ENCODE results near the gene TPD52L1. TPM values are rescaled to one million over a fixed set of nuclear protein-coding genes. Genes with fewer than 3 reads are reported as not detected.

The TPD52L1 gene
- total RNA-seq, 1 experiment from 2014 or later: 12.4 TPM

DNA sequence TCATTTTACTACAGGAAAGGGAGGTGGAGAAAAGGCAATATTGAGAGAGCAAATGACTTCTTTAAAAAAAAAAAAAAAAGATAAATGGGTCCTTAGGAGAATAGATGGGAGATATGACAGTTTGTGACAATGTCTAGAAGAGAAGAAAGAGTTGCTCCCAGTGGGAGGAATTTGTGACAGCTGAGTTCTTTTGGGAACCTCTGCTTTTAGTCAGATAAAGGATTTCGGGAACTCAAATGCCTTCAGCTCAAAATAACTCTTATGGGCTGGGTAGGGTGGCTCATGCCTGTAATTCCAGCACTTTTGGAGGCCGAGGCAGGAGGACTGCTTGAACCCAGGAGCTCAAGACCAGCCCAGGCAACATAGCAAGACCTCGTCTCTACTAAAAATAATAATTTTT is 13.1 kb downstream of the TPD52L1 start (continued):
- TF ChIP-seq, protein P1, sequence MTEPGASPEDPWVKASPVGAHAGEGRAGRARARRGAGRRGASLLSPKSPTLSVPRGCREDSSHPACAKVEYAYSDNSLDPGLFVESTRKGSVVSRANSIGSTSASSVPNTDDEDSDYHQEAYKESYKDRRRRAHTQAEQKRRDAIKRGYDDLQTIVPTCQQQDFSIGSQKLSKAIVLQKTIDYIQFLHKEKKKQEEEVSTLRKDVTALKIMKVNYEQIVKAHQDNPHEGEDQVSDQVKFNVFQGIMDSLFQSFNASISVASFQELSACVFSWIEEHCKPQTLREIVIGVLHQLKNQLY (CRISPR knock-in tag; IDR thresholded peaks at IDR 0.05): no peak
- TF ChIP-seq GRHL2 (CRISPR knock-in tag; IDR thresholded peaks at IDR 0.05; ENCODE audit: insufficient replicate concordance, severe bottlenecking) (no peak), NR1H2 (CRISPR knock-in tag; IDR thresholded peaks at IDR 0.05) (no peak), ZNF423 (CRISPR knock-in tag; IDR thresholded peaks at IDR 0.05) (no peak)

DNA sequence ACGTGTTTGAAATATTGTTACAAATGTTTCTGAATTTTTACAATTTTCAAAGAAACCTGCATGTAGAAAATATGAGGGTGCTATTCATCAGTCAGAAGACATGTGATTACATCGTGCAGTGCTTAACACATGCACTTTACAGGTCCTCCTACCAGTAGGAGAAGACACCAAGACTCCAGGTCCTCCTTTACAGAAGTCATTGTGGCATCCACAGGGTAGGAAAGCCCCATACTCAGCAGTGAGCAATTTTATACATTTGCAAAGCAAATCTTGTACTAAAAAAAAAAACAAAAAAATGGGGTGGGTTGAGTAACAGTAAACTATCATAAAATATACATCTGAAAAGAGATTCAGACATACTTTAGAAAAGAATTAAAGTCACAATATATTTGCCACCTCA is 14.0 kb downstream of the TPD52L1 start:
- no peak overlapping the region for H3K27ac Mint-ChIP-seq
- H3K4me1 Mint-ChIP-seq: no peaks in the 10 kb centered on the region
- ATAC-seq (no peak), DNase-seq (ENCODE audit: low spot score) (no peak)
- no peak overlapping the region for H3K4me3 Mint-ChIP-seq
- no peaks in the 10 kb centered on the region for H3K27me3 Mint-ChIP-seq (ENCODE audit: low read depth)
- H3K36me3 Mint-ChIP-seq: peaks cover 3% of the 10 kb centered on the region; the same call in 1 of the 2 replicates
- ChIA-PET POLR2A (no interaction called here), CTCF (no interaction called here)
- H3K9me3 Mint-ChIP-seq: peaks cover 13% of the 10 kb centered on the region
- no peak for TF ChIP-seq ZNF671 (CRISPR knock-in tag; IDR thresholded peaks at IDR 0.05)
- TF ChIP-seq JAZF1 (CRISPR knock-in tag; IDR thresholded peaks at IDR 0.05): no peak
- TF ChIP-seq SP1 (CRISPR knock-in tag; conservative IDR thresholded peaks at IDR 0.05): no peak
- TF ChIP-seq ESRRA (CRISPR knock-in tag; IDR thresholded peaks at IDR 0.05; ENCODE audit: borderline replicate concordance): no peak
- no peak for TF ChIP-seq TP53 (CRISPR knock-in tag; IDR thresholded peaks at IDR 0.05)
- TF ChIP-seq, protein P2, sequence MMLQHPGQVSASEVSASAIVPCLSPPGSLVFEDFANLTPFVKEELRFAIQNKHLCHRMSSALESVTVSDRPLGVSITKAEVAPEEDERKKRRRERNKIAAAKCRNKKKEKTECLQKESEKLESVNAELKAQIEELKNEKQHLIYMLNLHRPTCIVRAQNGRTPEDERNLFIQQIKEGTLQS (CRISPR knock-in tag; conservative IDR thresholded peaks at IDR 0.05): no peak
- TF ChIP-seq, protein P3, sequence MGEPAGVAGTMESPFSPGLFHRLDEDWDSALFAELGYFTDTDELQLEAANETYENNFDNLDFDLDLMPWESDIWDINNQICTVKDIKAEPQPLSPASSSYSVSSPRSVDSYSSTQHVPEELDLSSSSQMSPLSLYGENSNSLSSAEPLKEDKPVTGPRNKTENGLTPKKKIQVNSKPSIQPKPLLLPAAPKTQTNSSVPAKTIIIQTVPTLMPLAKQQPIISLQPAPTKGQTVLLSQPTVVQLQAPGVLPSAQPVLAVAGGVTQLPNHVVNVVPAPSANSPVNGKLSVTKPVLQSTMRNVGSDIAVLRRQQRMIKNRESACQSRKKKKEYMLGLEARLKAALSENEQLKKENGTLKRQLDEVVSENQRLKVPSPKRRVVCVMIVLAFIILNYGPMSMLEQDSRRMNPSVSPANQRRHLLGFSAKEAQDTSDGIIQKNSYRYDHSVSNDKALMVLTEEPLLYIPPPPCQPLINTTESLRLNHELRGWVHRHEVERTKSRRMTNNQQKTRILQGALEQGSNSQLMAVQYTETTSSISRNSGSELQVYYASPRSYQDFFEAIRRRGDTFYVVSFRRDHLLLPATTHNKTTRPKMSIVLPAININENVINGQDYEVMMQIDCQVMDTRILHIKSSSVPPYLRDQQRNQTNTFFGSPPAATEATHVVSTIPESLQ (CRISPR knock-in tag; IDR thresholded peaks at IDR 0.05): no peak
- TF ChIP-seq, protein P4, sequence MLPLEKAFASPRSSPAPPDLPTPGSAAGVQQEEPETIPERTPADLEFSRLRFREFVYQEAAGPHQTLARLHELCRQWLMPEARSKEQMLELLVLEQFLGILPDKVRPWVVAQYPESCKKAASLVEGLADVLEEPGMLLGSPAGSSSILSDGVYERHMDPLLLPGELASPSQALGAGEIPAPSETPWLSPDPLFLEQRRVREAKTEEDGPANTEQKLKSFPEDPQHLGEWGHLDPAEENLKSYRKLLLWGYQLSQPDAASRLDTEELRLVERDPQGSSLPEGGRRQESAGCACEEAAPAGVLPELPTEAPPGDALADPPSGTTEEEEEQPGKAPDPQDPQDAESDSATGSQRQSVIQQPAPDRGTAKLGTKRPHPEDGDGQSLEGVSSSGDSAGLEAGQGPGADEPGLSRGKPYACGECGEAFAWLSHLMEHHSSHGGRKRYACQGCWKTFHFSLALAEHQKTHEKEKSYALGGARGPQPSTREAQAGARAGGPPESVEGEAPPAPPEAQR (CRISPR knock-in tag; IDR thresholded peaks at IDR 0.05): no peak
- no peak for TF ChIP-seq MYBL2 (CRISPR knock-in tag; IDR thresholded peaks at IDR 0.05)
- TF ChIP-seq, protein P5, sequence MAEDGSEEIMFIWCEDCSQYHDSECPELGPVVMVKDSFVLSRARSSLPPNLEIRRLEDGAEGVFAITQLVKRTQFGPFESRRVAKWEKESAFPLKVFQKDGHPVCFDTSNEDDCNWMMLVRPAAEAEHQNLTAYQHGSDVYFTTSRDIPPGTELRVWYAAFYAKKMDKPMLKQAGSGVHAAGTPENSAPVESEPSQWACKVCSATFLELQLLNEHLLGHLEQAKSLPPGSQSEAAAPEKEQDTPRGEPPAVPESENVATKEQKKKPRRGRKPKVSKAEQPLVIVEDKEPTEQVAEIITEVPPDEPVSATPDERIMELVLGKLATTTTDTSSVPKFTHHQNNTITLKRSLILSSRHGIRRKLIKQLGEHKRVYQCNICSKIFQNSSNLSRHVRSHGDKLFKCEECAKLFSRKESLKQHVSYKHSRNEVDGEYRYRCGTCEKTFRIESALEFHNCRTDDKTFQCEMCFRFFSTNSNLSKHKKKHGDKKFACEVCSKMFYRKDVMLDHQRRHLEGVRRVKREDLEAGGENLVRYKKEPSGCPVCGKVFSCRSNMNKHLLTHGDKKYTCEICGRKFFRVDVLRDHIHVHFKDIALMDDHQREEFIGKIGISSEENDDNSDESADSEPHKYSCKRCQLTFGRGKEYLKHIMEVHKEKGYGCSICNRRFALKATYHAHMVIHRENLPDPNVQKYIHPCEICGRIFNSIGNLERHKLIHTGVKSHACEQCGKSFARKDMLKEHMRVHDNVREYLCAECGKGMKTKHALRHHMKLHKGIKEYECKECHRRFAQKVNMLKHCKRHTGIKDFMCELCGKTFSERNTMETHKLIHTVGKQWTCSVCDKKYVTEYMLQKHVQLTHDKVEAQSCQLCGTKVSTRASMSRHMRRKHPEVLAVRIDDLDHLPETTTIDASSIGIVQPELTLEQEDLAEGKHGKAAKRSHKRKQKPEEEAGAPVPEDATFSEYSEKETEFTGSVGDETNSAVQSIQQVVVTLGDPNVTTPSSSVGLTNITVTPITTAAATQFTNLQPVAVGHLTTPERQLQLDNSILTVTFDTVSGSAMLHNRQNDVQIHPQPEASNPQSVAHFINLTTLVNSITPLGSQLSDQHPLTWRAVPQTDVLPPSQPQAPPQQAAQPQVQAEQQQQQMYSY (CRISPR knock-in tag; IDR thresholded peaks at IDR 0.05): no peak
- no peak for TF ChIP-seq SMAD4 (CRISPR knock-in tag; IDR thresholded peaks at IDR 0.05)

DNA sequence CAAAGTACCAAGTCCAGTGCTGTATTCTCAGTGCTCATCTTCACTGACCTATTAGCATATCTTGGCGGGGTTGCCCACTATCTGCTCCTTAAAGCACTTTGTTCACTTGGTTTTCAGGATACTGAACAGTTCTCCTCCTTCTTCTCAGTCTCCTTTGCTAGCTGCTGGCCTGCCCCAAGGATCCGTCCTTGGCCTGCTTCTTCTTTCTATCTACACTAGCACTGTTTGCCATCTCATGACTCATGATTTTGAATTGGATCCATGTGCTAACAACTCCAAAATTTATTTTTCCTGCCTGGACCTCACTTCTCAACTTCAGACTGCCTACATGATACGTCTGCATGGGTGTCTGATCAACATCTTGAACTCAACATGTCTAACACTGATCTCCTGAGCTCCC is 15.5 kb downstream of the TPD52L1 start:
- Mint-ChIP-seq H3K4me3 (no peak overlapping the region), H3K9me3 (peaks cover 13% of the 10 kb centered on the region)
- ATAC-seq: no peak
- TF ChIP-seq ZBTB21 (CRISPR knock-in tag; IDR thresholded peaks at IDR 0.05; ENCODE audit: borderline replicate concordance) (no peak), CREM (CRISPR knock-in tag; IDR thresholded peaks at IDR 0.05) (no peak), ZNF396 (CRISPR knock-in tag; IDR thresholded peaks at IDR 0.05; ENCODE audit: borderline replicate concordance) (no peak), SMAD4 (CRISPR knock-in tag; IDR thresholded peaks at IDR 0.05) (no peak), ZNF671 (CRISPR knock-in tag; IDR thresholded peaks at IDR 0.05) (no peak), MXD4 (CRISPR knock-in tag; IDR thresholded peaks at IDR 0.05; ENCODE audit: borderline replicate concordance) (no peak)
- TF ChIP-seq, protein P6, sequence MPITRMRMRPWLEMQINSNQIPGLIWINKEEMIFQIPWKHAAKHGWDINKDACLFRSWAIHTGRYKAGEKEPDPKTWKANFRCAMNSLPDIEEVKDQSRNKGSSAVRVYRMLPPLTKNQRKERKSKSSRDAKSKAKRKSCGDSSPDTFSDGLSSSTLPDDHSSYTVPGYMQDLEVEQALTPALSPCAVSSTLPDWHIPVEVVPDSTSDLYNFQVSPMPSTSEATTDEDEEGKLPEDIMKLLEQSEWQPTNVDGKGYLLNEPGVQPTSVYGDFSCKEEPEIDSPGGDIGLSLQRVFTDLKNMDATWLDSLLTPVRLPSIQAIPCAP (CRISPR knock-in tag; IDR thresholded peaks at IDR 0.05): no peak
- TF ChIP-seq, protein P7, sequence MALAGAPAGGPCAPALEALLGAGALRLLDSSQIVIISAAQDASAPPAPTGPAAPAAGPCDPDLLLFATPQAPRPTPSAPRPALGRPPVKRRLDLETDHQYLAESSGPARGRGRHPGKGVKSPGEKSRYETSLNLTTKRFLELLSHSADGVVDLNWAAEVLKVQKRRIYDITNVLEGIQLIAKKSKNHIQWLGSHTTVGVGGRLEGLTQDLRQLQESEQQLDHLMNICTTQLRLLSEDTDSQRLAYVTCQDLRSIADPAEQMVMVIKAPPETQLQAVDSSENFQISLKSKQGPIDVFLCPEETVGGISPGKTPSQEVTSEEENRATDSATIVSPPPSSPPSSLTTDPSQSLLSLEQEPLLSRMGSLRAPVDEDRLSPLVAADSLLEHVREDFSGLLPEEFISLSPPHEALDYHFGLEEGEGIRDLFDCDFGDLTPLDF (CRISPR knock-in tag; IDR thresholded peaks at IDR 0.05): no peak
- TF ChIP-seq, protein P8, sequence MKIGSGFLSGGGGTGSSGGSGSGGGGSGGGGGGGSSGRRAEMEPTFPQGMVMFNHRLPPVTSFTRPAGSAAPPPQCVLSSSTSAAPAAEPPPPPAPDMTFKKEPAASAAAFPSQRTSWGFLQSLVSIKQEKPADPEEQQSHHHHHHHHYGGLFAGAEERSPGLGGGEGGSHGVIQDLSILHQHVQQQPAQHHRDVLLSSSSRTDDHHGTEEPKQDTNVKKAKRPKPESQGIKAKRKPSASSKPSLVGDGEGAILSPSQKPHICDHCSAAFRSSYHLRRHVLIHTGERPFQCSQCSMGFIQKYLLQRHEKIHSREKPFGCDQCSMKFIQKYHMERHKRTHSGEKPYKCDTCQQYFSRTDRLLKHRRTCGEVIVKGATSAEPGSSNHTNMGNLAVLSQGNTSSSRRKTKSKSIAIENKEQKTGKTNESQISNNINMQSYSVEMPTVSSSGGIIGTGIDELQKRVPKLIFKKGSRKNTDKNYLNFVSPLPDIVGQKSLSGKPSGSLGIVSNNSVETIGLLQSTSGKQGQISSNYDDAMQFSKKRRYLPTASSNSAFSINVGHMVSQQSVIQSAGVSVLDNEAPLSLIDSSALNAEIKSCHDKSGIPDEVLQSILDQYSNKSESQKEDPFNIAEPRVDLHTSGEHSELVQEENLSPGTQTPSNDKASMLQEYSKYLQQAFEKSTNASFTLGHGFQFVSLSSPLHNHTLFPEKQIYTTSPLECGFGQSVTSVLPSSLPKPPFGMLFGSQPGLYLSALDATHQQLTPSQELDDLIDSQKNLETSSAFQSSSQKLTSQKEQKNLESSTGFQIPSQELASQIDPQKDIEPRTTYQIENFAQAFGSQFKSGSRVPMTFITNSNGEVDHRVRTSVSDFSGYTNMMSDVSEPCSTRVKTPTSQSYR (CRISPR knock-in tag; IDR thresholded peaks at IDR 0.05): no peak

More for the DNA sequence above, 15.5 kb downstream of the TPD52L1 start:
- Mint-ChIP-seq H3K27me3 (ENCODE audit: low read depth) (no peaks in the 10 kb centered on the region), H3K4me1 (no peaks in the 10 kb centered on the region), H3K36me3 (peaks cover 3% of the 10 kb centered on the region; the same call in 1 of the 2 replicates), H3K27ac (no peak overlapping the region)
- DNase-seq (ENCODE audit: low spot score): no peak
- ChIA-PET POLR2A (no interaction called here), CTCF (interaction anchor here (0.6 kb wide), 1 partner anchor 13 kb away, joined by 3 read pairs; no protein-coding TSS in a partner anchor)

Data from WTC11 (cell line).